Karpas-422 (cell line): ENCODE measurements around the gene KCNIP1. TPM values are rescaled to one million over a fixed set of nuclear protein-coding genes. Genes with fewer than 3 reads are reported as not detected.

ENCODE experiments used
- DNase-seq: peaks from one replicate; pipeline ENCODE4 v3.0.0-alpha.2; 2015
- H2AFZ ChIP-seq: fragments of 200-600 bp; sonication (generic); 2 replicates; pipeline ENCODE4 v1.6.1; 2014; ENCODE audit warnings: antibody characterized with exemption, low read length, mixed read lengths
- H3K27ac ChIP-seq: fragments of 200-600 bp; sonication (generic); 2 replicates; pipeline ENCODE4 v1.5.1; 2014; ENCODE audit warnings: mild to moderate bottlenecking, low read length, moderate library complexity
- H3K27me3 ChIP-seq: fragments of 200-600 bp; sonication (generic); 2 replicates; pipeline ENCODE4 v1.6.1; 2014; ENCODE audit warnings: low read length, mixed read lengths
- H3K36me3 ChIP-seq: fragments of 200-600 bp; sonication (generic); 2 replicates; pipeline ENCODE4 v1.6.1; 2014; ENCODE audit warnings: low read length, mixed read lengths; ENCODE audit not compliant: insufficient read depth
- H3K4me1 ChIP-seq: fragments of 200-600 bp; sonication (generic); 2 replicates; pipeline ENCODE4 v1.6.1; 2014; ENCODE audit warnings: mild to moderate bottlenecking, low read length, mixed read lengths
- H3K4me2 ChIP-seq: fragments of 200-600 bp; sonication (generic); 2 replicates; pipeline ENCODE4 v1.6.1; 2014; ENCODE audit warnings: low read length, low read depth, mild to moderate bottlenecking; ENCODE audit not compliant: poor library complexity, severe bottlenecking
- H3K4me3 ChIP-seq: fragments of 200-600 bp; sonication (generic); 2 replicates; pipeline ENCODE4 v1.5.1; 2014; ENCODE audit warnings: mild to moderate bottlenecking, antibody characterized with exemption, low read length, mixed read lengths
- H3K79me2 ChIP-seq: fragments of 200-600 bp; sonication (generic); 2 replicates; pipeline ENCODE4 v1.6.1; 2014; ENCODE audit warnings: mild to moderate bottlenecking, low read length, mixed read lengths
- H3K9ac ChIP-seq: fragments of 200-600 bp; sonication (generic); 2 replicates; pipeline ENCODE4 v1.6.0; 2014; ENCODE audit warnings: low read length
- H3K9me2 ChIP-seq: fragments of 200-600 bp; sonication (generic), shearing (Covaris generic); replicated peaks from 2 replicates; pipeline ENCODE4 v1.6.0; 2014; ENCODE audit warnings: mild to moderate bottlenecking, low read length, moderate library complexity; ENCODE audit not compliant: insufficient read depth
- H3K9me3 ChIP-seq: fragments of 300-700, 200-600 bp; sonication (generic); 2 replicates; pipeline ENCODE4 v1.6.1; 2014; ENCODE audit warnings: low read length, mixed read lengths
- H4K20me1 ChIP-seq: fragments of 200-600 bp; sonication (generic); 2 replicates; pipeline ENCODE4 v1.6.1; 2014; ENCODE audit warnings: mild to moderate bottlenecking, antibody characterized with exemption, low read length, low read depth; ENCODE audit not compliant: insufficient read depth
- total RNA-seq: library from RNA; depleted of rRNA; stranded (reverse); fragments of >200 nt; shearing (Covaris generic); gene quantifications from 2 replicates; pipeline ENCODE4 v1.2.3, GENCODE V29; 2014; ENCODE audit warnings: low replicate concordance

Gene KCNIP1
- total RNA-seq, 1 experiment from 2014 or later = not detected

- Histone ChIP-seq H3K4me2 (no peak overlapping the region), H3K4me1 (no peaks in the 10 kb centered on the region), H2AFZ (no peak overlapping the region), H3K27me3 (0 out of 2 replicates have a peak, but pooled peaks cover 4% of the 10 kb centered on the region), H3K9me2 (no peaks in the 10 kb centered on the region), H3K9me3 (no peaks in the 10 kb centered on the region), H3K79me2 (no peaks in the 10 kb centered on the region), H3K36me3 (no peaks in the 10 kb centered on the region), H4K20me1 (no peaks in the 10 kb centered on the region), H3K9ac (no peak overlapping the region), H3K27ac (no peak overlapping the region), H3K4me3 (no peak overlapping the region)
- no peak for DNase-seq
These were observed 193.2 kb downstream of the KCNIP1 start for GRCh38 chr5:170697031-170697430.

- Histone ChIP-seq H3K4me2 (no peak overlapping the region), H3K9ac (no peak overlapping the region)
- no peak for DNase-seq
These were observed 196.7 kb downstream of the KCNIP1 start for GRCh38 chr5:170700503-170700902.

GRCh38 chr5:170701334-170701733 lies 197.5 kb downstream of the KCNIP1 start:
- Histone ChIP-seq H3K4me2 (no peak overlapping the region), H2AFZ (no peak overlapping the region), H3K4me3 (no peak overlapping the region), H3K27ac (no peak overlapping the region), H3K9me2 (no peaks in the 10 kb centered on the region), H3K4me1 (no peaks in the 10 kb centered on the region), H3K36me3 (no peaks in the 10 kb centered on the region), H3K9ac (no peak overlapping the region), H3K79me2 (no peaks in the 10 kb centered on the region), H3K9me3 (no peaks in the 10 kb centered on the region), H4K20me1 (no peaks in the 10 kb centered on the region), H3K27me3 (0 out of 2 replicates have a peak, but pooled peaks cover 4% of the 10 kb centered on the region)
- DNase-seq = no peak

More at GRCh38 chr5:170700503-170700902, 196.7 kb downstream of the KCNIP1 start:
- Histone ChIP-seq H3K79me2 (no peaks in the 10 kb centered on the region), H2AFZ (no peak overlapping the region), H3K36me3 (no peaks in the 10 kb centered on the region), H3K4me3 (no peak overlapping the region), H3K27ac (no peak overlapping the region), H3K9me2 (no peaks in the 10 kb centered on the region), H3K4me1 (no peaks in the 10 kb centered on the region), H3K9me3 (no peaks in the 10 kb centered on the region), H3K27me3 (0 out of 2 replicates have a peak, but pooled peaks cover 4% of the 10 kb centered on the region), H4K20me1 (no peaks in the 10 kb centered on the region)

GRCh38 chr5:170704417-170705192 lies 200.8 kb downstream of the KCNIP1 start:
- no peak for DNase-seq
- Histone ChIP-seq H3K27ac (no peak overlapping the region), H3K4me1 (no peaks in the 10 kb centered on the region)

GRCh38 chr5:170709640-170710039 lies 205.8 kb downstream of the KCNIP1 start:
- H3K9me2 ChIP-seq = no peaks in the 10 kb centered on the region
- no peak overlapping the region for H3K27ac ChIP-seq
- no peaks in the 10 kb centered on the region for H3K4me1 ChIP-seq
- H4K20me1 ChIP-seq = no peaks in the 10 kb centered on the region
- H3K36me3 ChIP-seq = no peaks in the 10 kb centered on the region
- no peak overlapping the region for H3K9ac ChIP-seq
- H3K4me3 ChIP-seq = no peak overlapping the region
- no peak for DNase-seq
- H3K9me3 ChIP-seq = no peaks in the 10 kb centered on the region
- no peak overlapping the region for H2AFZ ChIP-seq
- H3K4me2 ChIP-seq = no peak overlapping the region
- no peaks in the 10 kb centered on the region for H3K79me2 ChIP-seq
- H3K27me3 ChIP-seq = no peaks in the 10 kb centered on the region

More at GRCh38 chr5:170704417-170705192, 200.8 kb downstream of the KCNIP1 start:
- Histone ChIP-seq H3K9ac (no peak overlapping the region), H3K36me3 (no peaks in the 10 kb centered on the region), H3K79me2 (no peaks in the 10 kb centered on the region), H3K27me3 (no peaks in the 10 kb centered on the region), H3K9me3 (no peaks in the 10 kb centered on the region), H2AFZ (no peak overlapping the region), H3K9me2 (no peaks in the 10 kb centered on the region), H3K4me2 (no peak overlapping the region), H4K20me1 (no peaks in the 10 kb centered on the region), H3K4me3 (no peak overlapping the region)

GRCh38 chr5:170711300-170711699 lies 207.5 kb downstream of the KCNIP1 start:
- no peaks in the 10 kb centered on the region for H4K20me1 ChIP-seq
- H3K4me2 ChIP-seq = no peak overlapping the region
- H3K36me3 ChIP-seq = no peaks in the 10 kb centered on the region
- H3K27ac ChIP-seq = no peak overlapping the region
- H3K4me3 ChIP-seq = no peak overlapping the region
- H3K4me1 ChIP-seq = no peaks in the 10 kb centered on the region
- H3K79me2 ChIP-seq = no peaks in the 10 kb centered on the region
- H3K9me3 ChIP-seq = no peaks in the 10 kb centered on the region
- H3K27me3 ChIP-seq = no peaks in the 10 kb centered on the region
- no peak overlapping the region for H2AFZ ChIP-seq
- no peaks in the 10 kb centered on the region for H3K9me2 ChIP-seq
- DNase-seq = no peak
- no peak overlapping the region for H3K9ac ChIP-seq

GRCh38 chr5:170715141-170715540 lies 211.3 kb downstream of the KCNIP1 start:
- Histone ChIP-seq H3K4me2 (no peak overlapping the region), H4K20me1 (no peaks in the 10 kb centered on the region)
- no peak for DNase-seq

GRCh38 chr5:170716396-170716795 lies 212.6 kb downstream of the KCNIP1 start:
- no peak overlapping the region for H2AFZ ChIP-seq
- no peak for DNase-seq
- H3K27ac ChIP-seq = no peak overlapping the region
- no peaks in the 10 kb centered on the region for H3K27me3 ChIP-seq
- H3K36me3 ChIP-seq = no peaks in the 10 kb centered on the region
- no peaks in the 10 kb centered on the region for H4K20me1 ChIP-seq
- no peak overlapping the region for H3K9ac ChIP-seq
- no peak overlapping the region for H3K4me2 ChIP-seq
- no peaks in the 10 kb centered on the region for H3K9me2 ChIP-seq
- H3K79me2 ChIP-seq = no peaks in the 10 kb centered on the region
- no peak overlapping the region for H3K4me3 ChIP-seq
- no peaks in the 10 kb centered on the region for H3K9me3 ChIP-seq
- H3K4me1 ChIP-seq = no peaks in the 10 kb centered on the region

More at GRCh38 chr5:170715141-170715540, 211.3 kb downstream of the KCNIP1 start:
- H3K9ac ChIP-seq = no peak overlapping the region
- H3K4me1 ChIP-seq = no peaks in the 10 kb centered on the region
- H3K36me3 ChIP-seq = no peaks in the 10 kb centered on the region
- no peaks in the 10 kb centered on the region for H3K9me2 ChIP-seq
- no peaks in the 10 kb centered on the region for H3K9me3 ChIP-seq
- no peaks in the 10 kb centered on the region for H3K27me3 ChIP-seq
- H2AFZ ChIP-seq = no peak overlapping the region
- no peak overlapping the region for H3K4me3 ChIP-seq
- H3K27ac ChIP-seq = no peak overlapping the region
- H3K79me2 ChIP-seq = no peaks in the 10 kb centered on the region
